ENCODE measurements around the gene DIS3L2.
"Not testable (repeated sequence)": the region's sequence is repeated elsewhere in the genome, so short reads cannot be mapped to it uniquely, and the experiment has no call there.

DIS3L2 gene

DNA sequence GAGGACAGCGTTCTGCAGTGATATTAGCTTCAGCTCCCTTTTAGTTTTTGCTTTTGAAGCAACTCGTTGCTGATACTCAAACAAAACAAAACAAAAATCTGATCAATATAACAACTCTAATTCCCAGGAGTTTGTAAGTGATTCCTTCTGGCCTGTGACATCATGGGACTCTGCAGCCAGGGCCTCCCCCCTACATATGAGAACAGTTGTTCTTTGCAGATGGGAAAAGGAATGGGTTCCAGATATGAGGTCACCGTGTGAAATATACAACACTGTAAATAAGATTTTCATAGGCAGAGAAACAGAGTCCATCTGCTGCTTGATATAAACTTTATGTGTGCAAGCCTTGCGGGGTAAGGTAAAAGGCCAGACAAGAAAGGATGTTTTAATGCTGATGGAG is 56.7 kb downstream of the DIS3L2 start:
- DNase-seq, result no peak

DNA sequence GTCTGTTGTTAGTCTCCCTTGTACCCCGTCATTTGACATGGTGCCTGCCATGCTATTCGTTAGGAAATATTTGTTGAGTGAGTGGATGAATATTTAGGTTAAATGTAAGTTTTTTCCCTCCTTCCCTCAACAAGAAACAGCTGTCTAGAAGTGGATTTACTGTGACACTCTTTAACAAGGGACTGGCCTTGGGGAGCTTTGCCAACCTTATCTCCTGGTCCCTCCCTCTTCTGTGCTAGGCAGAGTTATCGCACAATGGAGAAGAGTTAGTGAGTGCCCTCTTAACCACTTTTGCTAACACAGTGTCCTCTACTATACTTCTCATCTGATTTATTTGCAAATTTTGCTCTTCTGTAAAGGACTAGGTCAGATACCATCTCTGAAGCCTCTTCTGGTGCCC is 61.2 kb downstream of the DIS3L2 start:
- no peak for DNase-seq

DNA sequence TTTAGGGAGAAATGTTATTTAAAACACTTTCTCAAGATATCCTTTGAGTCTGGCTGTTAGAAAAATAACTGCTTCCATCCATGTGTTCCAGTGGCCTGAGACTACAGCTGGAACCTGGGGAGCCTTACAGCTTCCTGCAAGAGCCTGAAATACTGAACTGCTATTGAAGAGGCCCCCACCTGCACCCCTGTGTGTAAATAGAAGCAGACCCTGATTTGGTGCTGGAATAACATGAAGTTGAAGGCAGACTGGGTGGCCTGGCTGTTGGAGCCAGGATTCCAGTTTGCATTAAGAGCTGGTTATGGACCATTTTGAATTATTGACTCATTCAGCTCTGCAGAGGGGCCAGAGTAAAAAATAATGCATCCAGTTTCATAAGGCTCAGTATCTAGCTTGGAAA is 61.9 kb downstream of the DIS3L2 start:
- DNase-seq, result no peak

DNA sequence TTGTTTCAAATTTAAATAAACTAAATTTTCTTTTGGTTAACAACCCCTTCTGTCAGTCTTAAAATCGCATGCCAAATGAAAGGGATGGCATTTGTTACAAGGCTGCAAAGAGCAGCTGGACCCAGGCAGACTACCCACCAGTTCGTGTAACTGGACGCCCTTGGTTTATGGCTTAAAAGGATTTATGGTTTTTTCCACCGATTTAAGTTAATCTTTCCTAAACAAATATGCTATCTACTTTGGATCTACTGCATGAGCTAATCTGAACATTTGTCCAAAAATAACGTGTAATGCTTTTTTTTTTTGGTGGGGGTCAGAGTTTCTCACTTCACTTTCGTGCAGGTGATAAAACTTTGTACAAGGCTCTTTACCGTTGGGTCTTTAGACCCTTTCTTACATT is 62.9 kb downstream of the DIS3L2 start:
- DNase-seq, result peak; percentile 70

DNA sequence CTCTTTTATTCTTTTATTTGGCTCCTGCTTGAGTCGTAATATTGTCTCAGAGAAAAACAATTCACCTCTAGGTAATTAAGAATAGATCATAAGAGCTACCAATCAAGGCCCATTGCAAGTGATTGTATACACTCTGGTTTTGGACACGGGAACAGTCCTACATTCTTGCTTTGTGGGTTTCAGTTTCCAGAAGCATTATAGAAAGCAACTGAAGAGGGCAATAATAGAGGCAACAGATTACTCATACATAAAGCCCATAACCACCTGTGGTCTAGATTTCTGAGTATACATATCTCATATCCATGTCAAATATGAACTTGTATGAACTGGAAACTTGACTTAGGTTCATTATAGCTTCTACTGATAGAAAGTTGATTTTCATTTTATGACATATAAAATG is 65.4 kb downstream of the DIS3L2 start:
- no peak for DNase-seq

DNA sequence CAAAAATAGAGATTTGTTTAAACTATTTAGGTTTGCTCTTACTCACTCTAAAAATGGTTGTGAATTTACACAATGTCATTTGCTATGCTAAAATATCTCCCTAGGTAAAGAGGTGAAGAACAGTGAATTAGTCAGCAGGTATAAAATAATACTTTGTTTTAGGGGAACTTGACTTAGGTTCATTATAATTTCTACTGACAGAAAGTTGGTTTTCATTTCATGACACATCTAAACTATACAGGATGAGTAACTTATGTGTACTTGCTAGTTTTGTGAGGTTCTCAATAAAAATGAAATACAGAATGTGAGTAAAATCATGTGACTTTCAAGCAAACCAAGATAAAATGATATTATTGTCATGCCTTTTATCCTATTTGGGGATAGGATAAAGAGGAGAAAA is 66.0 kb downstream of the DIS3L2 start:
- no peak for DNase-seq

DNA sequence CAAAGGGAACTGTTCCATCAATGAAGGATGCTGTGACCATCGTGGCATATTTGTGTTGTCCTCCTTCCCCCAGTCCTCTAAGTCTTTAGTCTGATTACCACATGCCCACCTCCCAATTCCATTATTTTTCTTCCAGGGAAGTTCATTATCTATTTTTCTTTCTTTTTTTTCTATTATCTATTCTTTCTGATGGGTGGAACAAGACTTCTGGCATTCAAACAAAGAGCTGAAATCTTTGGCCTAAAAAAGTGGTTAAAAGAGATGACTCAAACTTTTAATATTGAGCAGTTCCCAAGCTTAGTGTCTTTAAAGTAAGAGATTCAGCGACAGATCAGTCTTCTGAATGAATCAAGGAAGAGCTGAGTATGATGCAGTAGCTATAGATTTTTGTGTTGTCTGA is 66.6 kb downstream of the DIS3L2 start:
- DNase-seq, result no peak

DNA sequence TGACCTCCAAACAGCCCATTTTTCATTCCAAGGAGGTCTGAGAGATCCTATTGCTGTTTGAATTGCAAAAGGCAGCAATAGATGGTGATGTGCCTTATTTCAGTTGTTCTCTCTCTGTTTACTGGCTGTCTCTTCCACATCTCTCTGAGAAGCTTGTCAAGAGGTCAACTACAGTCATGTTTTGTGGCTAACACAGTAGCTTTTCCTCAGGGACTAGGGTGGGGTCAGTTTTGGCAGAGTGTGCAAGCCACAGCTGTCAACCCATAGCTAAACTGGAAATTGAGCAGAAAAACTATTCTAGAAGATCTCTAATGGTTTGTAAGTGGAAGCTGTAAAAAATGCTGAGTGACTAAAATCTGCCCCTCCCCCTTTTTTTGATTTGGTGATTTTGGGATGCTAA is 67.1 kb downstream of the DIS3L2 start:
- DNase-seq, result no peak

DNA sequence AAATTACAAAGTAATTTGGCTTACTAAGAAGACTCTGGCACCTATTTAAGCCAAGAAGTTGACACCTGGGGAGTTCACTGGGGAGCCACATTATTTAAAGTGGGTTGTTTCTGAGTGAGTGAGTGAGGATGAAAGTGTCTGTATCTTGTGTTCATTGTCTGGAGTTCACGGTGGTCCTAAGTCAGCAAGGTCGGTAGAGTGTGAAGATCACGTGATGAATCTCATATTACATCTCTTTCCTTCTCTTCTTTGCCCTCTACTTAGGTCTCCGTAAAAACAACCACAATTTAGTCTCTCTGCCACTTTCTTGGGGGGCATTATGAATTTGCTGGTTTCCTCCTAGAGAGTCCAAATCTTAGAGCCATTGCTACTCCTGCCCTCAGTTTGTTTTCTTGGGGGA is 67.8 kb downstream of the DIS3L2 start:
- no peak for DNase-seq

DNA sequence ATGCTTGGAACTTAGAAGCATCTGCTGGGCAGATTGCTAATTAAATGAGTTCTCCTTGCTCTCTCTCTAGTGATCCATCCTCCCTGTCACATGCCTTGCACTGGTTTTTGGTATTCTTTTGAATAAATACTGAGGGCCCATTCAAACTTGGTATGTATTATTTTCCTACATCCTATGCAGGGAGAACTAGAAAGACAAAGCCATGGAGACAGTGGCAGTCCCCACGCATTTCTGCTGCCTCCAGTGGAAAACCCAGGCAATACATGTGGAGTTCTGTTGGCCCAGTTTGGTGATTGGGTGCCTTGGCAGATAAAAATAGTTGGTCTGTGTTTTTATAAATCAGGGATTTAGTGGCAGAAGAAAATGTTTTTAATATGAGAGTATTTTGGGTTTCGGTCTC is 68.7 kb downstream of the DIS3L2 start:
- peak; percentile 31 for DNase-seq

DNA sequence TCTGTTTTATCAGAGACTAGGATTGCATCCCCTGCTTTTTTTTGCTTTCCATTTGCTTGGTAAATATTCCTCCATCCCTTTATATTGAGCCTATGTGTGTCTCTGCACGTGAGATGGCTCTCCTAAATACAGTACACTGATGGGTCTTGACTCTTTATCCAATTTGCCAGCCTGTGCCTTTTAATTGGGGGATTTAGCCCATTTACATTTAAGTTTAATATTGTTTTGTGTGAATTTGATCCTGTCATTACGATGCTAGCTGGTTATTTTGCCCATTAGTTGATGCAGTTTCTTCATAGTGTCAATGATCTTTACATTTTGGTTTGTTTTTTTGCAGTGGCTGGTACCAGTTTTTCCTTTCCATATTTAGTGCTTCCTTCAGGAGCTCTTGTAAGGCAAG is 73.8 kb downstream of the DIS3L2 start:
- DNase-seq, result not testable (repeated sequence)

DNA sequence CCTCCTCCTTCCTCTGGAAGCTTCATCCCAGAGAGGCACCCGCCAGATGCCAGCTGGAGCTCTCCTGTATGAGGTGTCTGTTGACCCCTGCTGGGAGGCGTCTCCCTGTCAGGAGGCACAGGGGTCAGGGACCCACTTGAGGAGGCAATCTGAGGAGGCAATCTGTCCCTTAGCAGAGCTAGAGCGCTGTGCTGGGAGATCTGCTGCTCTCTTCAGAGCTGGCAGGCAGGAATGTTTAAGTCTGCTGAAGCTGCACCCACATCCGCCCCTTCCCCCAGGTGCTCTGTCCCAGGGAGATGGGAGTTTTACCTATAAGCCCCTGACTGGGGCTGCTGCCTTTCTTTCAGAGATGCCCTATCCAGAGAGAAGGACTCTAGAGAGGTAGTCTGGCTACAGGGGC is 75.4 kb downstream of the DIS3L2 start:
- DNase-seq, result not testable (repeated sequence)

DNA sequence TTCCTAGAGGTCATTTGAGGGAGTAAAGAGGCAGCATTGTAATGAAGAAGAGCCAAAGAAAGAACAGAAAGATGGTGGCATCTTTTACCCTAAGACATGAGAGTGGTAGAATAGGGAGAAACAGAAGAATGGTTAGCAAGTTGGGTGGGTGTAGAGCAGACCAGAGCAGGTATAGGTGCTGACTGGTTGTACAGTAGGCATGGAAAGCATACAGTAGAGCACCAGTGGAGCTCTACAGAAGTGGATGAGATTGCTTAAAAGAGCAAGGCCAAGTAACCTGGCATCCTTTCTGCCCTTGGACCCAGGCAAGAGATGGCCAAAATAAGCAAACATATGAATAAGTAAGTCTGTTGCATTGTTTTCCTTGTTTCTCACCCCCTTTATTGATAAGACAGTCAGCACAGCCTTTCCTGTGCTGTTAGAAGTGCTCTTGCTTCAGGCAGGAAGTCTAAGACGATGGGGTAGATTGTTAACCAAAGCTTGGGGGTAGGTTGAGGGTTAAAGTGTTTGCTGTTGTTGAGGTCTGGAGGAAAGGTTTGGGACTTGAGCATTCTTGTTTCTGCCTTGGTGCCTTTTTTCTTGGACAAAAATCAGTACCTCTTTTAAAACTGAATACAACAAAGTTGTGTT is 76.9 kb downstream of the DIS3L2 start:
- DNase-seq, result no peak

DNA sequence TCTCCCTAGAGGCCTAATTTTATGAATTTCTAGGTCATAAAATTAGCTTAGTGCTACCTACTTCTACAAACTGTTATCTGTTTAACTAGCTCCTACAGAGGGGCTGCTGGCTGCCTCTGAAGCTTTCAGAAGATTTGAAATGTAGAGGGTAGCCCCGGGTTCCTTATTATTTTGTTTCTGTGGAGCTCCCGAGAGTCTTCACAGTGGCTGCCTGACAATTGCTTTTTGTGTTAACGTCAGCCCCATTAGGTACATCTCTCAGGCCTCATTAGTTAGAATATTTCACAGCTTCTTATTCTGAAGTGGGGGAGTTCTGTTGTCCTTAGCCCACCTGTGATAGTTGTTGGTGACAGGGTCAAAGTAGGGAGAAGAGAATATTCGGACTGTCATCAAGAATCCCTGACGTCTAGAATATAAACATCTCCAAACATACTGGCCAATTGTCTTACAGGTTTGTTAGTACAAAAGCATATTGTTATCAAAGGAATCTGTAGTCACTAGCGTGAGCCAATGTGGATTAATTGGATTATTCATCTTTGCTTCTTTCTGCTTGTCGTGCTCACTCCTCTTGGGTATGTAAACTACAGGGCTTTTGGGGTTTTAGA is 77.5 kb downstream of the DIS3L2 start:
- DNase-seq, result peak; percentile 67

DNA sequence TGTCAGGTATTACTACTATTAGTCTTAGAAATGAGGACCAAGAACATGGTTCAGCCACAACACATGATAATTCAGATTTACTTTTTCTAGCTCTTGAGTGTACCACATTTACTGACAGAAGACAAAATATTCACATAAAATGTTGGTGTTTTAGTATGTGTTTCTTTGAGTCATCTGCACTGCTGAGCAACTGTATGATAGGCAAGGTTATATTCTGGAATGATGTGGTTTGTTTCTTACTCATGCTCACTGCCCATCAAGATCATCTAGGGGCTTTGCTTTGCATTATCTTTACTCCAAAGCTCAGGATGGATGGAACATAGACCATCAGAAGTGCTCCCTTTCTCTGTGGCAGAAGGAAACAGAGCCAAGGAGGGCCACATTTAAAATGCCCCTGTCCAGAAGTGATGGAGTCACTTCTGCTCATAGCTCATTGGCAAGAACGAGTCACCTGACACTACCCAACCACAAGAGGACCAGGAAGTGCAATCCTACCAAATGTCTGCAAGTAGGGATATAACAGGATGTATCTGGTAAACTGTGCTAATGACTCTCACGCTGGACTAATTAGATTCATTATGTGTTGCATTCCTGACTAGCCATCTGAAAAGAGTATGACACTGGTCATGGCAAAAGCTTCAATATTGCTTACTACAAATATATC is 81.5 kb downstream of the DIS3L2 start:
- DNase-seq, result no peak

DNA sequence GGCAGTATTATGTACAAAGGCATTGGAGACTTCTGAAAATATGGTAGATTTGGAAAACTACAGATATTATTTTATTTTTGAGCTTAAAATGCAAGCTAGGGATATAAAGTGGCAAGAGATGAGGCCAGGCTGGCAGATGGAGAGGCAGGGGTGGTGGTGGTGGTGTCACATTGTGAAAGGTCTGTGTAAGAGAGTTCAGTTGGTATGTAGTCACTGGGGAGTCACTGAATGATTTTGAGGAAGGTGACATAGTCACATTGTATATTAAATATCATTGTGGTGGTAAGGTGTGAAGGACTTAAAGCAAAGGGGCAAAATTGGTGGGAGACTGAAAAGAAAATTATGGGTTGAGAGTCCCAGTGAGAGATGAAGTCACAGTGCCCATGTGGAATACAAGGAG is 82.5 kb downstream of the DIS3L2 start:
- DNase-seq, result no peak

DNA sequence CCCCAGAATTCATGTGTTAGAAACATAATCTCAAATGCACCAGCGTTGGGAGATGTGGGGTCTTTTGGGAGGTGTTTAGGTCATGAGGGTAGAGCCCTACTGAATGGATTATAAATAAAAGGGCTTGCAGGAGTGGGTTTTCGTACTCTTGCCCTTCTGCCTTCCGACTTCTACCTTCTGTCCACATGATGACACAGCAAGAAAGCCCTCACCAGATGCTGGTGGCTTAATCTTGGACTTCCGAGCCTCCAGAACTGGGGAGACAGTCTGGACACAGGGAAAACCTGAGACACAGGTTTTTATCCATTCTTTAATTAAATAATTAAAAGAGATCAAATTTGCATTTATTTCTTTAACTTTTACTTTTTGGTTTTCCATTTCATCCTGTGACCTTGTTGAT is 87.8 kb downstream of the DIS3L2 start:
- peak; percentile 90 for DNase-seq

DNA sequence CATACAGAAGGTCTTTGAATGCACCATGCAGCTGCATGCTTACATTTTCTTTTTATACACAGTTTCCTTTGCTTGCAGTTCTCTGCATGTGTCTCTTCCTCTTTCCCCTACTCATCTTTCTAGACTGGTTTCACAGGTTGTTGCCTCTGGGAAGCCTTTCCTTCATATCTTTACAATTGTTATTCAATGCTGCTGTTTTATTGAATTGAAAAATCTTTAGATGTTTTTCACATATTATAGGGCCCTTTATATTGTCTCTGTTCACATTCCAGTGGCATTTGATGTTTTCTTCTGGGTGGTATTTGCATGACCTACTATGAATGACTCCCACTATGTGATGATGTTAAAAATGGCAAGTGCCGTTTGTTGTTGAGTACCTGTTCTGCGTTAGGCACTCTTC is 91.1 kb downstream of the DIS3L2 start:
- no peak for DNase-seq

DNA sequence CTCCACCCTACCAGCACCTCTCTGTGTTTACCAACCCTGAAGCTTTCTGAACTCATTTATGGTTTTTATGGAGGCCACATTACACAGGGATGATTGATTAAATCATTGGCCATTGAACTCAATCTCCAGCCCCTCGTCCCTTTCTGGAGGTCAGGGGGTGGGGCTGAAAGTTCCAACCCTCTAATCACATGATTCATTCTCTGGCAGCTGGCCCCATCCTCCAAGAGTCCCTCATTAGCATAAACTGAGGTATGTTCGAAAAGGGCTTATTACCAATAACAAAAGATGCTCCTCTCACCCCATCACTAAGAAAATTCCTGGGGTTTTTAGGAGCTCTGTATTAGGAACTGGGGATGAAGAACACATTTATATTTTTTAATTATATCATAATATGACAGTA is 92.3 kb downstream of the DIS3L2 start:
- no peak for DNase-seq

DNA sequence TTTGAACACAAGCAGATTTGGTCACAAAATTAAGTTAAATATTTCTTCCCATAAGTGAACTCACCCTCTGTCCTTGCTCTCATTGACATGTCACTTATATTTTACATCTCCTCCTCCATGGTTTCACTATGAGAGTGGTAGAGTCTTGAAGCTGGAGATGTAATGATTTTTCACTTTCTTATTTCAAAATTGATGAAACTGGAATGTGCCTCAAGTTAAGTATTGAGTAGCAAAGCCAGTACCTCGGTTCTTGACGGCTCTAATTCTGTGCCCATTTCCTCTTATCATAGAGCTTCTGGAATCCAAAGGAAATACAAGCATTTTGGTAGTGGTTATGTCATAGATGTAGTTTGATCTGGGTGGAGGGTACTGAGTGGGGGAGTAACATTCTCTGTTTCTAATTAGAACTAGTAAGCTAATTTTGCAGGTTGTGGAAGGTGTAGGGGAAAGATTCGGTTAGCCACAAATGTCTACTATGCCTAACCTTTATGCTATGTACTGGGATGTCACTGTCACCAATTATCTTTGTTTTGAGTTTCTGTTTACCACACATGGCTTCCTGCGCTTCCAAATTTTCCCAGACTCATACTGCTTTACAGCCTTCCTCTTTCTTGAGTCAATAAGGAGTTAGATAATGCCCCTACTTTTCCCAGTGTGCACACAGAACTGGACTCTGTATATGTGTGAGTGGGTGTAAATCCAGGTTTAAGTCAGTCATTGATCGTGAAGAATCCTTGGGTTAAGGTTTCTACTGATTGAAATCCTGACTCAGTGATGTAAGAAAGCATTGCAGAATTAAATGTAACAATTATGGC is 96.8 kb downstream of the DIS3L2 start:
- no peak for DNase-seq

DNA sequence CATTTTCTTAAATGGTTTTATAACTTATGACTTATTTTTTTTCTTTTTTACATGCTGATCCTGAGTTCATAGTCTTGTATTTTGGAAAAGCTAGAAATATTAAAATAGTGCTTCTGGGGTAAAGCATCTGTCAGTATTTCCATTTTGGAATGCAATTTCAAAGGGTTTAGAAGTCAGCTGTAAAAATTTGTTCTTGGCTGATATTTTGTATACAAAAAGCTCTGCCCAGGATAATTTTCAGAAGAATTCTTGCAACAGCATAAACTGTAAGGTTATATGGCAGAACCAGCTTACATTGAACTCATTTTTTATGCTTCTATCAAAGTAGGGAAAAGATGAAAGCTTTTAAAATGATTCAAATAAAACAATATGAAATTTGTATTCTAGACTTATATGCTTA is 97.4 kb downstream of the DIS3L2 start:
- no peak for DNase-seq

DNA sequence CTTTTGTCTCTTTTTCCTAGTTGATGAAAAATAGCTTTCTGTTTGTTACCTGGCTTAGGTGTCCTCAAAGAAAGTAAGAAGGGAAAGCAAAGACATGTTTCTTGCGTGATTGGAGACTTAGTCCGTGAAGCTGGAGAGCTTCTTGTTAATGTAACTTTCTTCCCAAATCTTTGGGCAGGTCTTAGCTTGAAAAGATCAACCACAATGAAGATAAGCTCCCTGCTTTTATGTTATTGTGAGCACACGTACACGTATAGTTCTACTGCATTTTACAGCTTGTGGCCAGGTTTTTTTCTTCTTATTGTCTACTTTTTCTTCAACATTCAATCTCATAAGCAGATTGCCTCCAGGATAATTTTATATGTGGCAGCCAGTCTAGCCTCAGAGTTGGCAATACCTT is 99.8 kb downstream of the DIS3L2 start:
- DNase-seq, result no peak

DNA sequence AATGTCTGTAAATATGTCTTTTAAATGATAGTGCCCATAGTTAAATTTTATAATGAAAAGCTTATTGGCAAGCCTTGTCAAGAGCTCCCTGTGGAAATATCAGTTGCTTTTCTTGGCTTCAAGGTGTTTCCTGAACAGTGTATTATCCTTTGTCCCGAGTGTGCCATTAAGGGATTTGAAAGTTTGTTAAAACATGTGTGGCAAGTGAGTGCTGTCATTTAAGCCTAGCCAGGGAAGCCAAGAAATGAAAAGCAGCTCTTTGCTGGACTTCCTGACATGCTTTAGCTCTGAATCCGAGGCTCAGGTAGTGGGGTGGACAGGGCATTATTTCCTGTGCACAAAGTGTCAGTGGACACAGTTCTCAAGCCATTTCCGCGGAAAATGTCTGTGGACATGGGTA is 111.5 kb downstream of the DIS3L2 start:
- DNase-seq, result peak; percentile 37

DNA sequence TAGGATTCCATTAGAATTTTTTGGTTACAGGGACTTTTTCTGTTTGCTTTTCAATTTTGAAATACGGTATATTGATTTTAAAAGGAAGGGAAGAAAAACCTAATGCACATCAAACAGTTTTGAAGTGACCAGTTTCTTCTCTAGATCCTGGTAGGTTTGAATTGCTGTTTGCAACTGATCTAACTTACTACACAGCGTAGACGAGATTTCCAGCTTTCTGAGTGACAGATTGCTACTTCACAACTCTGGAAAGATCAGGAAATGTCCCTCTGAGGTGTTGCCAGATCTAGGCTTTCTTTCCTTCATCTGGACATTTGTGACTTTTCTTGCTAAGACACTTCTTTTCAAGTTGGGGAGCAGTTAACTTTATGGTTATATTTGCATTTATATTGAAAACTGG is 112.2 kb downstream of the DIS3L2 start:
- DNase-seq, result no peak

Measured in NCI-H82 (cell line).